ENCODE measurements around the gene SPATA16. TPM values are rescaled to one million over a fixed set of nuclear protein-coding genes. Genes with fewer than 3 reads are reported as not detected.

The SPATA16 gene
- total and polyA plus RNA-seq, 5 donors from 2014 or later: not detected

GRCh38 chr3:172839679-172840078 is 301.4 kb downstream of the SPATA16 start:
- H3K27me3 Mint-ChIP-seq: peaks cover 4% of the 10 kb centered on the region
- Histone ChIP-seq H3K4me1 (ENCODE audit: control insufficient read depth, insufficient read depth, low read length, poor library complexity, severe bottlenecking) (no peaks in the 10 kb centered on the region), H3K9me3 (ENCODE audit: control insufficient read depth in 2 of 2, low read length in 2 of 2) (no peaks in the 10 kb centered on the region), H3K4me3 (ENCODE audit: low read depth, low read length) (no peak overlapping the region), H3K27me3 (ENCODE audit: control insufficient read depth, insufficient read depth, low read length) (no peaks in the 10 kb centered on the region), H3K36me3 (ENCODE audit: control insufficient read depth, insufficient read depth, low read length) (no peaks in the 10 kb centered on the region), H3K27ac (ENCODE audit: insufficient read depth, low read length, poor library complexity, severe bottlenecking) (no peak overlapping the region)
- no peak overlapping the region for H3K27ac Mint-ChIP-seq
- H3K4me1 Mint-ChIP-seq: no peaks in the 10 kb centered on the region
- peaks cover 0 to 7% (median 0%) of the 10 kb centered on the region in 7 donors for H3K9me3 Mint-ChIP-seq
- DNase-seq (no peak), ATAC-seq (ENCODE audit: low read depth in 2 of 2) (no peak)
- H3K36me3 Mint-ChIP-seq: no peaks in the 10 kb centered on the region
- H3K4me3 Mint-ChIP-seq: no peak overlapping the region

Data from CD4-positive, CD25-positive, alpha-beta regulatory T cell (primary cell).